Putamen (tissue), 1 donor: ENCODE measurements around the gene CORO6.
A peak's percentile ranks its signal among the peaks of the same experiment; 100 is the strongest.

Experiments used
- DNase-seq: peaks from one replicate; pipeline ENCODE4 v3.0.0-alpha.2; 2016; ENCODE audit warnings: low spot score

CORO6 gene

GRCh38 chr17:29612404-29613280 lies 10.1 kb downstream of the CORO6 start:
- DNase-seq: no peak

DNA sequence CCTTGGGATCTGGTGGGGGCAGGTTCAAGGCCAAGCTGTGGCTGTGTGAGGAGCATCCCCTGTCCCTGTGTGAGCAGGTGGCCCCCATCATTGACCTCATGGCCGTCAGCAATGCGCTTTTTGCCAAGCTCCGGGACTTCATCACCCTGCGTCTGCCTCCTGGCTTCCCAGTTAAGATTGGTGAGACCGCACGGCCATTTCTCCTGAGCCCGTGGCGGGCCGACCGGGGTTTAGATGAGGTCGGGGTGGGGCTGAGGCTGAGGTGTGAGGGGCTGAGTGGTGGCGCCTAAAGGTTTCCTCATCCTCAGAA lies 10.7 kb downstream of the CORO6 start:
- no peak for DNase-seq

GRCh38 chr17:29611351-29612093 lies 11.2 kb downstream of the CORO6 start:
- DNase-seq: no peak

DNA sequence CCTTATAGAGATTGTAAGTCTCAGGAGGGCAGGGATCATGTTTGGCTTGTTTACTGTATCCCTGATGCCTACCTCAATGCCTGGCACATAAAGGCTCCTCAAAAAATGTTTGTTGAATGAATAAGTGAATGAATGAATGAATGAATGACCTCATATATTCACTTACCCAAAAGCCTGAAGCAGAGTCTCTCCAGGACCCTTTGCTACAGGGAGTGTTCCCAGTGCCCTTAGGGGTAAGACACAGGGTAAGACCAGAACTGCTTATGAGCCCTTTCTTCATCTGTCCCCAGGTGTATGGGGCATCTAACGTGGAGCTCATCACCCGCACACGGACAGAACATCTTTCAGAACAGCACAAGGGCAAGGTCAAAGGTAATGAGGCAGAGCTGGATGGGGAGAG lies 12.3 kb downstream of the CORO6 start:
- no peak for DNase-seq

- DNase-seq: no peak
Measured at GRCh38 chr17:29608986-29609385, 13.7 kb downstream of the CORO6 start.

GRCh38 chr17:29607557-29608195 lies 15.0 kb downstream of the CORO6 start:
- no peak for DNase-seq

GRCh38 chr17:29603109-29603674 lies 19.5 kb downstream of the CORO6 start:
- no peak for DNase-seq

DNA sequence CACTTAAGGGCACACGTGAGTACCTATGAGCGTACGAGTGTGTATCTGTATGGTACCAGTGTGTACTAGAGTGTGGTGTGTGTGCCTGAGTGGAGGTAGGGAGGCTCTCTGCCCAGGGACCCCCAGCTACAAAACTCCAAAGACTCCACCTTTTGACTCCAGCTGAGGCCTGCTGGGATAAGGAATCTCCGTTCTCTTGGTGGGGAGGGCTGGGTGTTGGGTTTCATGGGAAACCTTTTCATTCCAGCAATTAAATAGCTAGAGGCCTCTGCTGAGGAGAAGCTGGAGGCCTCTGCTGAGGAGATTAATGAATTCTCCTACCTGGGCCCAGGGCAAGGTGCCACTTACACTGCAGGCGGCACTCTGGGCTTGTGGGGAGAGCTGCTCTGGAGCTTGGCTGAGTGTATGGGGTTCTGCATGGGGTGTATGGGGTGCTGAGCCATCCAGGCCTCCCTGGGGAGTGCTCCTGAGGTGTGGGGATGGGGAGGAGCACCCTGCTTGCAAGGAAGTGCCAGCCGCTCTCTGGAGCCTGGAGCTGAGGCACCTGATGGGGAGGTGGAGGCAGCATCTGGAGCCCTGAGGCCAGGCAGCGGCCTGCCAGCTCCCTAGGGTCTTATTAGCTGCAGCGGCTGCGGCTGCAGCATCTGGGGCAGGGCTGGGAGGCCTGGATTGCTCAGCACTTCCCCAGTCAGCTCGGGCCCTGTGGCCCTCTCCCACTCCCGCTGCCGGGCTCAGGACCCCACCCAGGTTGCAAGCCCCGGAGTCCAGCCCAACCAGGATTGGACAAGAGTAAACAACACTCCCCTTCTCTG lies 25.1 kb downstream of the CORO6 start:
- DNase-seq: no peak

DNA sequence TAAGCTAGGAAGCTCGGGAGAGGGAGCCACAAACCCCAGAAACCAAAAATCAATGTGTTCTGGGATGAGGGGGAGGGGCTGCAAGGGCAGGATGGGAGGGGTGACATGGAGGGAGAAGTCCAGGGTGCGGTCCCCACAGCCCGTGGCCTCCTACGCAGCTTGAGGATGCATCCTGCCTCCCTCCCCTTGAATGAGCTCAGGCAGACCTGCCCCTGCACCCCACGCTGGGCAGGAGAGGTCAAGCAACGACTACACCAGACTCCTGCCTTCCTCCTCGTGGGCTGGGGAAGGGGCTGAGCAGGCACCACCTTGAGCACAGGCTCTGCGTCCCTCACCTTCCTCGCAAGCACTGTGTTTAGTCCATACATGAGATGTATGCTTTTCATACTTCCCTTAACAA lies 25.9 kb downstream of the CORO6 start:
- no peak for DNase-seq

DNA sequence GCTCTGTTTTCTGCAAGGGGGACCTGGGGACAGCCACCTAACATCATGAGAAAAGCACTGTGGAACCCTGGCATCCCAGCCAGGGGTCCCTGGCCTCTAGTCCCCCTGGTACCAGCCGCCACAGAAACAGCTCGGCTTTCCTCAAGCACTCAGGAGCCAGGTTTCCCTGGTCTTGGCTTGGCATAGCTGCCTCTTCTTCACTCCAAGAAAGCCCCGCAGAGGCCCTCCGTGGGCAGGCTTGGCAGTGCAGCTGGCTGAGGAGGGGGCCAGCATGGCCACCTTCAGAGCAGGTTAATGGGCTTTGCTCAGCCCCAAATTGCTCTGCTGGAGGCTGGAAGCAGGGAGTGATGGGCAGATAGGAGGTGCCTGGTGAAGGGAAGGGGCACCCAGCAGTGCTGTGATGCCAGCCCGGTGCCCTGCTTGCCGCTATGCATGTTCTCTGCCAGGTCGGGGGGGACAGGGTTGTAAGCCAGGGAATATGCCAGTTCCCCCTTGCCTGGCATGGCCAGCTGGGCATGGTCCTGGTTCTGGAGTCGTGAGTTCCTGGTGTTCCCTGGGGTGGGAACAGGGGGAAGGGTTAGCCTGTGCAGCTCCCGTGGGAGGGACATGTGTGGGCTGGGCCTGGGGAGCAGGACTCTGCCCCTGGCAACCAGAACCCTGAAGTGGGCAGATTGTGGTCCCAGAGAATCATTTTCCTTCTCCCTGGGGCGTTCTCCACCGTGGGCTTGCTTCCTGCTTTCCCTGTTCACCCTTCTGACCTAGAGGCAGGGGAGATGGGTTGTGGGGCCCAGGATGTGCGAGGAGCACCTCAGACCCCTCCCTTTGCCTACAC lies 26.6 kb downstream of the CORO6 start:
- DNase-seq: no peak

- no peak for DNase-seq
Measured at GRCh38 chr17:29595107-29595942, 27.4 kb downstream of the CORO6 start.

- DNase-seq: no peak
Measured at GRCh38 chr17:29594519-29595090, 28.1 kb downstream of the CORO6 start.

DNA sequence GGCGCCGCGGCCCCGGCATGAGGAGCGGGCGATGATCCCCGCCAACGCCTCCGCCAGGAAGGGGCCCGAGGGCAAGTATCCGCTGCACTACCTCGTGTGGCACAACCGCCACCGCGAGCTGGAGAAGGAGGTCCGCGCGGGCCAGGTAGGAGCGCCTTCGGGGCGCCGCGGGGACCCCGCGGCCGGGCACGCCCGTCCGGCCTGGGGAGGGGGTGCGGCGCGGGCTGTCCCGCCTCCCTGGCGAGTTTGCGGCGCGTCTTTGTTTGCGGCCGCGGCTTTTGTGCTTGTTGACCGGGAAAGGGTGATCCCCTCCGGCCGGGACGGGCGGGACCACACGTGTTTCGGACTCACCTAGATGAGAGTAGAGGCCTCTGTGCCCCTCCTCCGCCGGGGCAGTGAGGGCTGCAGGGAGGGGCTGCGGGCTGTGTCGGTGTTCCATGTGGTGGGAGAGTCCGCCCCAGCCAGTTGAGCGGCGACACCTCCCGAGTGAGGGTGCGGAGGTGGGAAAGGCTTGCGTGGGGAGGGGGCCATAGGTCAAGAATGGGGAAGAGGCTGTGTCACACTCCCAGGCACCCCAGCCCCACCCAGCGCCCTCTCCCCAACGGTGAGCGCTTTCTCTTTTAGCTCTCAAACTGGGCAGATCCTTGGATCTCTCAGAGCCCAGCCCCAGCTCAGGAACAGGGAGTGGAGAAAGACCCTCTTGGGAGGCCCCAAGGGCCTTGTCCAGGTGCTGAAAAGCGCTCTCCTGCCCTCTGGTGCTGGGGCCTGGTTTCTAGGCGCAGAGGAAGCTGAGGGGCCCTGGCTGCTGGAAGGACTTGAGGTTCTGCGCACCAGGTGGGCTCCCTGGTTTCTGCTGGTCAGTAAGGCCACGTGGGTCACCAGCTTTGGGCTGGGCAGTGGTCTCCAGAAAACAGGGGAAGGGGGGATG lies 28.9 kb downstream of the CORO6 start:
- no peak for DNase-seq

DNA sequence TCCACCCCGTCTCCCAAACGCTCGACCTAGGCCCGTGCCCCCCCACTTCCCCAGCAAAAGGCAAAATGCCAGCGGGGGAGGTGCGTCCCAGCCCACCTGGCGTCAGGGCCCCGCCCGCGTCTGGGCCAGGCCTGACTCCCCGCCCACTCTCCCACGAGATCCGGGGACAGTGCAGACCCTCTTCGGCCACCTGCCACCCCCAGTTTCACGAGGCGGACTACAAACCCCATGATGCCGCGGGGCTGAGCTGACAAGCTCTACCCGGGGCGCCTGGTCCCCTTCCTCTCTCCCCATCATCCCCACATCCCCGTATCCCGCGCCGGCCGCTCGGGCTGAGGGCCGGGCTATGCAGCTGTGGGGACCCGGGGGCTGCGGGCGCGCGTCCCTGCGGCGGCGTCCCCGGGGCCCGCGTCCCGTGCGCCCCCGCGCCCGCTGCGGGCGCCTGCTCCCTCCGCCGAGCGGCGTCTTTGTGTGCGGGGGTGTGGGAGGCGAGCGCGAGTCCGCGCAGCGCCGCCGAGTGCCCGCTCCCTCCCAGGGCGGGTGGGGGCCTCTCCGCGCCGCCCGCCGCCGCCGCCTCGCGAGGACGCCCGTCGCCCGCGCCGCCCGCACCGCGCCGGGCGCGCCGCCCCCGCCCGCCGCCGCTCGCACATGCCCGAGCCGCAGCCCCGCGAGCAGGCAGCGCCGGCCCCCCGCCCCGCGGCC lies 29.7 kb downstream of the CORO6 start, which contains the start of gene ANKRD13B:
ANKRD13B (plus strand) TSS at position 283 of the 702 bp plus-strand sequence. CDS start 490 bp downstream, outside the sequence.
- DNase-seq: no peak

- DNase-seq: peak; percentile 89
Measured at GRCh38 chr17:29591737-29592608, 30.7 kb downstream of the CORO6 start.

- no peak for DNase-seq
Measured at GRCh38 chr17:29591146-29591736, 31.5 kb downstream of the CORO6 start.
